Left kidney (tissue), 8 donors: ENCODE data around the gene EPB42. TPM values are rescaled to one million over a fixed set of nuclear protein-coding genes. Genes with fewer than 3 reads are reported as not detected.

ENCODE experiments used
- DNase-seq: peaks from one replicate; pipeline ENCODE4 v3.0.0-alpha.2; 2013
- long read RNA-seq, 8 donors: transcript quantifications; one replicate each; lab custom pipeline, GENCODE V29; 2026
- polyA plus RNA-seq: library from polyadenylated mRNA; unstranded; fragments of 120-200 nt; gene quantifications from one replicate; pipeline ENCODE4 v1.2.1, GENCODE V29; 2013; ENCODE audit not compliant: insufficient read length

Gene EPB42
- polyA plus RNA-seq: 0.80 TPM
- long read RNA-seq, donor 1: 0 reads
- long read RNA-seq, donor 2: 0 reads
- long read RNA-seq, donor 3: 0 reads
- long read RNA-seq, donor 4: 0 reads
- long read RNA-seq, donor 5: 0 reads
- long read RNA-seq, donor 6: 0 reads
- long read RNA-seq, donor 7, partial matches to known transcripts: 0 of 1 reads
- long read RNA-seq, donor 7, other reads (novel, unspliced or antisense): 0 of 1 reads
- long read RNA-seq, donor 8: 0 reads

DNA sequence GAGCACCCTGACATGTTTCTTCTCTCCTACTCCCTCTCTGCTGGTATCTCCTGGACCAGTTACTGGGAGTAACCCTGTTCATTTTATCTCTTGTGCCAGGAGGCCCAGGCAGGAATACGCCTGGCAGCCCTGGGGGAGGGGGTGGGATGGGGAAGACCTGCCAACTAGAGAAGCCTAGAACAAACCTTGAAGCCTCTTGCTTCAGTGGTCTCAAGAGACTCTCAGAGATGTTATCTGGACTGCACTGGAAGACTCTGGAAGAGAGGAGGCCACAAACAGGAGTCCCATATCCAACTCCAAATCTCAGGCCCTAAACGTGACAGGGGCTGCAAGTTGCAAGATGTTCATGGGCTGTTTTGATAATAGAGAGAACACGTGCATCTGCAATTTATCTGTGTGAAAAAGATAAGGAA, at the start of gene EPB42:
EPB42 (minus strand) TSS at position 28 of the 413 bp plus-strand sequence. CDS start 193 bp downstream, outside the sequence.
- DNase-seq: no peak

GRCh38 chr15:43270113-43270665, 49.4 kb upstream of the EPB42 start:
- no peak for DNase-seq

GRCh38 chr15:43268111-43269105, 47.6 kb upstream of the EPB42 start:
- no peak for DNase-seq

DNA sequence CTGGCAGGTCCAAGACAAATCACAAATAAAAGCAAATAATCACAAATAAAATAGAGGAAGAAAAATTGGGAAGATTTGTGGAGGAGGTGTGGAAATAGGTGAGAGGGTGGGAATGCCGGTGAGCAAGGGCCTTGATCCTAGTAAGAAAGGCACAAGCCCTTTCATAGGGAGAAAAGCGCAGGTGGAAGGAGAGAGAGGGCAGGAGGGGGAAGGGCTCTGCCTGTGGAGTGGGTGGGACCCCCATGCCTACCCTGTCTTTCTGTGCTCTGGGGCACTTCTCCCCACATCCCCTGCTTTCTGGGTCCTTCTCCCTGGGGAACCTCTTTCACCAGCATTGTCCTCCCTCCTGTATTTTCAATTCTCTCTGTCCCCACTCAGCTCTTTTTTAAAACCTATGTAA, 46.6 kb upstream of the EPB42 start:
- no peak for DNase-seq

DNA sequence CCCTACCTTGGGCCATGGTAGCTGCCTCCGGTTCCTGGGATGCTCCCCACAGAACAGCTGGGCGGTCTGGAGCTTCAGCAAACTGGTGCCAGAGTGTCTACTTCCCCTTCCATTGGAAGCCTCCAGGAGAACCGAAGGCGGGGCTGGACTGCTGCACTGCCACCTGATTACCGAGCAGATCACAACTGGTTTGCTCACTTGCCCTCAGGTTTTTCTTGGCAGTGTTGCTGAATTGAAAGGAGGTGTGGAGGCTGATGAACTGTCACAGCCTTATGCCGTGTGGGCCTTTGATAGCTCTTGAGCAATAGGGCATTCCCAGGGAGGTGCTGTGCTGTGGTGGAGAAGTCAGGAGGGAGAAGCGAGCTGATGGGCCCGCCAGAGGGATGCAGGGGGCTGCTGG, 46.0 kb upstream of the EPB42 start, which contains the start of gene TGM5:
TGM5 (minus strand) TSS at position 95 of the 400 bp plus-strand sequence; CDS start at position 16, 79 bp downstream.
- no peak for DNase-seq

GRCh38 chr15:43266386-43266785, 45.6 kb upstream of the EPB42 start:
- no peak for DNase-seq

DNA sequence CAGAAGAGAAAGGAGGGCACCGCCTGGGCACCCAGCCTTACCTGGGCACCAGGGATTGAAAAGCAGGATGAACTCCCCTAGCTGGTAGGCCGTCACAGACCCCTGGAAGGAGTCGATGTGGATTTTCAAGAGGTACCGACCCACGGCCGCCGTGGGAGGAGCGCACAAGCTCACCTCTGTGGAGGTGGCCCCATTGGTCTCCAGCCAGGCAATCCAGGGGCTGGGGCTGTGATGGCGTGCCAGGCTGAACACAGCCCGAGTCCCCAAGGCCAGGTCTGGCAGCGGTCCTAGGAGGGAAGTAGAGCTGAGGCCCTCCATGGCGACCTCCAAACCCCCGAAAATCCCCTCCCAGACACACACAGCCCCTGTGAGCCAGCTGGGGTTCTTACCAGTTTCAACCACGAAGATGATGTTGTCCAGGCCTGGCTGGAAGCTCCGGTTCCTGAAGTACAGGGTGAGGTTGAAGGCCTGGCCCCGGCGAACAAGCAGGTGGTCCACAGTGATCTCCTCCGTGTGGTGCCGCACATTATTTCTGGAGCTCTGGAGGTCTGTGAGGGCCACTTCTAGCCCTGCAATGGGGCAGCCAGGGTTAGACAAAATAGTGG, 39.3 kb upstream of the EPB42 start:
- DNase-seq: no peak

DNA sequence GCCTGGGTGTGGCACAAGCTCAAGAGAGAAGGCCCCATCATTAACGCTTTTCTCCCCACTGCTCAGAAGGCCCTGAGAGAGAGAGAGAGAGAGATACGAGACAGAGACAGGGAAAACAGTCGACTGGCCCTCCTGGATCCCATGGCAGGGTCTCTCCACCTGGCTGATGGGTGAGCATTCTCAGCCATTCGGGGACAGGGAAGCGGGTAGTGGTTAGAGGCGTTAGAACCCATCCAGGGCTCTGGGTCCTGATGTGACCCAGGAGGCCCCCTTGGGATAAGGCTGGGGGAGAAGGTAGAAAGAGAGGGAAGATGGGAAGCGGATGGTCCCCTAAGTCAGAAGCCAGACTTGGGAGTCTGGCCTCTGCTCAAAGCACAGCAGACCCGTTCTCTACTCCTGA, 38.0 kb upstream of the EPB42 start:
- no peak for DNase-seq

GRCh38 chr15:43256341-43256740, 35.5 kb upstream of the EPB42 start:
- no peak for DNase-seq

DNA sequence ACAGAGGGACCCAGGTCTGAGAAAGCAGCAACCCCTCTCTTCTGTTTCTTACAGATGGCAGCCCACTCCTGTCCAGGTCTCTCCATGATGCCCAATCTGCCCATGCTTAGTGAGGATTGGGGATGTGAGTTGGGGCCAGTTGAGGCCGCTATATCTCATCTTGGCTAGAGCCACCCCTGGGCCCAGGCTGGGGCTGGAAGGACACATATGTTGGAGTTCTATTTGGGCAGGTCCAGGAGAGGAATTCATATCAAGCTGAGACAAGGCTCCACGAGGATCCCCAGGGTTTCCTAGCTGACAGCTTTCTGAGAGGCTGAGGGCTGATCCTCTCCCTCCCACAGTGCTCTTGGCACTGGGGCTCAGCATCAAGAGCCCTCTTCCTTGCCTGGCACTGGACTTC, 34.6 kb upstream of the EPB42 start:
- no peak for DNase-seq

- no peak for DNase-seq
These were observed 32.9 kb upstream of the EPB42 start for GRCh38 chr15:43253431-43254403.

- no peak for DNase-seq
These were observed 31.0 kb upstream of the EPB42 start for GRCh38 chr15:43251871-43252250.

DNA sequence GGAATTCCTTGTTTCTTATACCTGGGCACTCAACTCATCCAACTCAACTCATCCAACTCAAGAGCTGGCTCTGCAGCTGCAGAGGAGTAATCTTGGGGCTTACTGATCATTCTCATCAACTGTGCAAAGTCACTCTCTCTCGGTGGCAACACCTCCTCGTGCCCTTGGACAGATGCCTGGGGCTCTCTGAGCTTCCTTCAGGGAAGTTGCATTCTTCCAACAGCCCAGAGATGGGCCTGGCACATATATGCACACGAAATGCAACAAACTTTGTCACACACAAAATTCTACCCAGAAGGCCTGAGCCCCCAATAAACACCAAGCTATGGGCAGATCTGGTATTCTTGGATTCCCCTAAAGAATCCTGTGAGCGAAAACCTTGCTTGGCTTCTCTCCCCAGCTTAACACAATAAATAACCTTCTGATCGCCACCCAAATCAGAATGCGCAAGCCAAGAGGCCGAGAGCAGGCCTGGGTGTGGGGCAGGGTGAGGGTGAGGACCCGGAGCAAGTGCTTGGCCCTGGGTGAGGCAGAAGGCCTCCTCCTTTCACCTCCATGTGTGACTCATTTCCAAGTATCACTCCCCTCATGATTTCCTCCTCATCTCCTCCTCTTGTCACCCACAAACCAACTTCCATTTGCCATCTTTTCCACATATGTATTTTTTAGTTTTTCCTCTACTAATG, 30.5 kb upstream of the EPB42 start:
- no peak for DNase-seq

GRCh38 chr15:43250785-43251184, 30.0 kb upstream of the EPB42 start:
- DNase-seq: no peak

DNA sequence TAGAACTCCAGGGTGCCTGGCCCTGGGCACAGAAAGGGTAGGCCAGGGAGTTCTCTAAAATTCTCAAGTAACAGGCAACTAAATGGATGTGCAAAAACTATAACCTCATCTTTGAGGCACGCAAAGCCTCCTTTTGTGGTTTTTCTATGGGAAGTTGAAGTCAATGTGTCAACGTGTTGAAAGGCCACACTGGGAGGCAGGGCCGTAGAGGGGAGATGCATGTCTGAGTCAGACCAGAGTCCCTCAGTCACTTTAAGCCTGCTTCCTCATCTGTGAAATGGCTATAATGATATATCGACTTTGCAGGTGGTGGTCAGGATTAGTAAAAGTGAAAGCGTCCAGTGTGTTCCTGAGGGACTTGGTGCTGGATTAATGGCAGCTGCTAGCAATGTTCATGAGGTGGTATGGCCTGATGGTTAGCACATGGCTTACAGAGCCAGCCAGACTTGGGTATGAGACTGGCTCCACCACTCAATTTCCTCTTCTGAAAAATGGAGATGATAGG, 28.9 kb upstream of the EPB42 start:
- DNase-seq: no peak

DNA sequence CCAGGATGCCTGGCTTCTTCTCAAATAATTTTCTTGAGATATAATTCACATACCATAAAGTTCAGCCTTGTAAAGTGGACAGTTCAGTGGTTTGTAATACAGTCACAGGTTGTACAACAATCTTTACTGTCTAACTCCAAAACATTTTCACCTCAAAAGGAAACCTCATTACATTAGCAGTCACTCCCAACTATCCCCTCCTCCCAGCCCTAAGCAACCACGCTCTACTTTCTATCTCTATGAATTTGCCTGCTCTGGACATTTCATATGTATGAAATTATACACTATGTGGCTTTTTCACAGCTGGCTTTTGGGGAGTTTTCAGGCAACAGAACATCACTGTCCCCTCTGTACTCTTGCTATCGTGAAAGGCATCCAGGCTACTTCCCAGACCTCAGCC, 28.4 kb upstream of the EPB42 start:
- DNase-seq: no peak

DNA sequence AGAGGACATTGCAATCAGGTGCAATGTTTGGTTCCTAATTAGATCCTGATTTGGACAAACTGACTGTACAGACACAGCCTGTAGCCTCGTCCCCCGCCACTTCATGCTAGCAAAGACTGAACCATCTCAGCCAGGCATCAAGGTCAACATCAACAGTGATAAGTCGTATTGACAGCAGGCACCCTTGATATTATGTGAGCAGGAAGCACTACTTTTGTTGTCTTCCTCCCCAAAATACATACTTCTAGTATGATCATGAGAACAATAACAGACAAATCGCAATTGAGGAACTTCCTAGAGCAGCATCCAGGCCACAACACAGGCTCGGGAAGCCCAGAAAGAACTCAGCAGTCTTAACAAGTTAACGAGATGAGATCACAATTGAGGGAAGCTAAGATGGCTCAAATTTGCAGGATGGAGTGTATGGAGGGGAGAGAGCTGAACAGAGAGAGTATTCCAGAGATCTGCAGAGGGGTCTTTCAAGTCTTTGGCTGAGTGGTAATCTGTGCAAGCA, 25.5 kb upstream of the EPB42 start:
- no peak for DNase-seq

- DNase-seq: no peak
These were observed 23.3 kb upstream of the EPB42 start for GRCh38 chr15:43244092-43244491.

DNA sequence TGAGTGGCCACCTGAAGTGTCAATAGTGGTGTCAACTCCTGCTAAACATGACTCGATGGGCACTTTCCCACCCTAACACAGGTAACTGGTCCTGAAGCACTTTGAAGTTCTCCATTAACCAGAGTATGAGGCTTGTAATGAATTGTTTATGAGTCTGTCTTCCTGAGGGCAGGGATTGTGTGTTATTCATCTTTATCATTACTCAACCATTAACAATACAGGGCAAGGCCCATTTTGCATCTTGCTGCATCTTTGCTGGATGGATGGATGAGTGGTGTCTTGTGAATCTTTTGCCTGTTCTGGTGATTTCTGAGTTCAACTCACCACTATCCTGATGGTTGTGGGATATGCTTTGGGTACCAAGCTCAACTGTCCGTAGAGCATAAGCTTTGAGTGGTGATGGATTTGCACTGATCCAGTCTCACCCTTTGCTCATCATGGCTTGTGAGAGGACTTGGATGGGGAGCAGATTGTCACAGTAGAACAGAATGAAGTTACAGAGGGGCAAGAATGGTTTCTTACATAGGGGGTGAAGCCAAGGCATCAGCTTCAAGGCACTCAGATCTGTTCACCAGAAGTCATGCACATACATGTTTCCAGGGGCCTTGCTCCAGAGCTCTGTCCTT, 22.3 kb upstream of the EPB42 start:
- DNase-seq: no peak

DNA sequence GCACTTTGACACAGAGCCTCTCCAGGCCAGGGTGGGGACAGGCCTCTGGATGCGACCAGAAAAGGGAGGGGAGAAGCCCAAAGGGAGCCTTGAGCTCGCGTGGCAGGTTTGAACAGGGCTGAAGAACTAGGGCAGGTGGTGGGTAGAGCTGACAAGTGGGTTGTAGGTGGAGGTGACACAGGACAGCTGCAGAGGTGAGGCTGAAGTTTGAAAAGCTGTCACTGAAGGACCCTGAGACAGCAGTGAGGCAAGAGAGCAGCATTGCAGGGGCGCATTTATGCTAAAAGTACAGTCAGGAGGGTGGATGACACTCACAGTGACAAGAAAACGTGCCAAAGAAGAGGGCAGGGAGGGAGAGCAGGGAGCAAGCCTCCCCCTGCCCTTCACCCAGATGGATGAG, 21.8 kb upstream of the EPB42 start:
- DNase-seq: no peak
